ENCODE results near the gene PRSS38. TPM values are rescaled to one million over a fixed set of nuclear protein-coding genes. Genes with fewer than 3 reads are reported as not detected.
"Not testable (repeated sequence)": the region's sequence is repeated elsewhere in the genome, so short reads cannot be mapped to it uniquely, and the experiment has no call there.

Gene PRSS38
- total RNA-seq, 1 donor from 2014 or later = not detected

- intact Hi-C loops (cut with DNase I) = no loop called here
- ATAC-seq (ENCODE audit: poor library complexity) (no peak), DNase-seq (no peak)
Measured at GRCh38 chr1:227816750-227817446, 1.4 kb downstream of the PRSS38 start.

GRCh38 chr1:227823537-227823936 lies 8.1 kb downstream of the PRSS38 start:
- ATAC-seq (ENCODE audit: poor library complexity) = no peak

GRCh38 chr1:227824204-227824603 lies 8.7 kb downstream of the PRSS38 start:
- intact Hi-C loops (cut with DNase I) = no loop called here
- DNase-seq = no peak
- no peak for ATAC-seq (ENCODE audit: poor library complexity)

More at GRCh38 chr1:227823537-227823936, 8.1 kb downstream of the PRSS38 start:
- no peak for DNase-seq
- intact Hi-C loops (cut with DNase I) = no loop called here

- intact Hi-C loops (cut with DNase I) = no loop called here
- DNase-seq (no peak), ATAC-seq (ENCODE audit: poor library complexity) (no peak)
Measured at GRCh38 chr1:227828786-227829185, 13.3 kb downstream of the PRSS38 start.

GRCh38 chr1:227838181-227838580 lies 22.7 kb downstream of the PRSS38 start:
- no peak for DNase-seq
- intact Hi-C loops (cut with DNase I) = no loop called here
- no peak for ATAC-seq (ENCODE audit: poor library complexity)

- intact Hi-C loops (cut with DNase I) = no loop called here
Measured at GRCh38 chr1:227841096-227841495, 25.6 kb downstream of the PRSS38 start.

GRCh38 chr1:227844320-227845146 lies 29.1 kb downstream of the PRSS38 start:
- ATAC-seq (ENCODE audit: poor library complexity) (no peak), DNase-seq (no peak)
- intact Hi-C loops (cut with DNase I) = no loop called here

More at GRCh38 chr1:227841096-227841495, 25.6 kb downstream of the PRSS38 start:
- ATAC-seq (ENCODE audit: poor library complexity) (no peak), DNase-seq (no peak)

- no peak for ATAC-seq (ENCODE audit: poor library complexity)
- intact Hi-C loops (cut with DNase I) = no loop called here
- DNase-seq = no peak
Measured at GRCh38 chr1:227845147-227845458, 29.6 kb downstream of the PRSS38 start.

GRCh38 chr1:227845519-227845918 lies 30.0 kb downstream of the PRSS38 start:
- intact Hi-C loops (cut with DNase I) = no loop called here
- ATAC-seq (ENCODE audit: poor library complexity) = no peak
- no peak for DNase-seq

- DNase-seq (no peak), ATAC-seq (ENCODE audit: poor library complexity) (no peak)
- intact Hi-C loops (cut with DNase I) = no loop called here
Measured at GRCh38 chr1:227846265-227846858, 30.9 kb downstream of the PRSS38 start.

- intact Hi-C loops (cut with DNase I); DNase-seq; ATAC-seq (ENCODE audit: poor library complexity): not testable (repeated sequence)
Measured at GRCh38 chr1:227847046-227847445, 31.6 kb downstream of the PRSS38 start.

GRCh38 chr1:227848430-227848932 lies 33.0 kb downstream of the PRSS38 start:
- ATAC-seq (ENCODE audit: poor library complexity) (no peak), DNase-seq (no peak)
- intact Hi-C loops (cut with DNase I) = no loop called here

- DNase-seq (no peak), ATAC-seq (ENCODE audit: poor library complexity) (no peak)
- intact Hi-C loops (cut with DNase I) = no loop called here
Measured at GRCh38 chr1:227849251-227849650, 33.8 kb downstream of the PRSS38 start.

GRCh38 chr1:227854189-227854588 lies 38.7 kb downstream of the PRSS38 start:
- ATAC-seq (ENCODE audit: poor library complexity) (no peak), DNase-seq (no peak)
- intact Hi-C loops (cut with DNase I) = no loop called here

- intact Hi-C loops (cut with DNase I) = no loop called here
- ATAC-seq (ENCODE audit: poor library complexity) (no peak), DNase-seq (no peak)
Measured at GRCh38 chr1:227855687-227856086, 40.2 kb downstream of the PRSS38 start.

GRCh38 chr1:227856147-227856858 lies 40.8 kb downstream of the PRSS38 start:
- no peak for ATAC-seq (ENCODE audit: poor library complexity)
- DNase-seq = no peak
- intact Hi-C loops (cut with DNase I) = no loop called here

- intact Hi-C loops (cut with DNase I) = no loop called here
- ATAC-seq (ENCODE audit: poor library complexity) (no peak), DNase-seq (no peak)
Measured at GRCh38 chr1:227864882-227865281, 49.4 kb downstream of the PRSS38 start.

- ATAC-seq (ENCODE audit: poor library complexity) = no peak
- DNase-seq = no peak
- intact Hi-C loops (cut with DNase I) = no loop called here
Measured at GRCh38 chr1:227869279-227869842, 53.9 kb downstream of the PRSS38 start.

GRCh38 chr1:227869851-227870305 lies 54.4 kb downstream of the PRSS38 start:
- ATAC-seq (ENCODE audit: poor library complexity) = no peak
- no peak for DNase-seq
- intact Hi-C loops (cut with DNase I) = no loop called here

All from Right ventricle myocardium superior (tissue), 1 donor.